HG03039 (cell line): ENCODE measurements around the gene ZNF622.
"Not testable (repeated sequence)": the region's sequence is repeated elsewhere in the genome, so short reads cannot be mapped to it uniquely, and the experiment has no call there.

Experiments used
- ATAC-seq: cut with Tn5 transposase; IDR thresholded peaks from one replicate; pipeline ENCODE4 v1.9.1; 2021; ENCODE audit warnings: mild to moderate bottlenecking, moderate library complexity; ENCODE audit not compliant: unreplicated experiment

Gene ZNF622

GRCh38 chr5:16480821-16481538 is 15.4 kb upstream of the ZNF622 start:
- ATAC-seq = no peak

GRCh38 chr5:16480144-16480543 is 14.5 kb upstream of the ZNF622 start:
- no peak for ATAC-seq

- no peak for ATAC-seq
Observed at GRCh38 chr5:16477541-16477940, 11.9 kb upstream of the ZNF622 start.

GRCh38 chr5:16476417-16476816 is 10.8 kb upstream of the ZNF622 start:
- ATAC-seq = not testable (repeated sequence)

- ATAC-seq = no peak
Observed at GRCh38 chr5:16471387-16471786, 5.8 kb upstream of the ZNF622 start.

- ATAC-seq = peak; percentile 83
Observed at GRCh38 chr5:16467363-16468219, 2.0 kb upstream of the ZNF622 start.

GRCh38 chr5:16464664-16465543 is 696 bp downstream of the ZNF622 start:
- ATAC-seq = no peak

GRCh38 chr5:16464231-16464630 is 1.4 kb downstream of the ZNF622 start:
- ATAC-seq = no peak

- no peak for ATAC-seq
Observed at GRCh38 chr5:16461782-16462181, 3.8 kb downstream of the ZNF622 start.

GRCh38 chr5:16461026-16461425 is 4.6 kb downstream of the ZNF622 start:
- ATAC-seq = no peak

GRCh38 chr5:16459451-16459850 is 6.1 kb downstream of the ZNF622 start:
- ATAC-seq = no peak

- ATAC-seq = no peak
Observed at GRCh38 chr5:16457853-16458252, 7.7 kb downstream of the ZNF622 start.

GRCh38 chr5:16457451-16457850 is 8.1 kb downstream of the ZNF622 start:
- ATAC-seq = no peak

GRCh38 chr5:16456103-16456832 is 9.3 kb downstream of the ZNF622 start:
- ATAC-seq = no peak

- ATAC-seq = no peak
Observed at GRCh38 chr5:16455668-16456067, 9.9 kb downstream of the ZNF622 start.

GRCh38 chr5:16454686-16455085 is 10.9 kb downstream of the ZNF622 start:
- no peak for ATAC-seq

- no peak for ATAC-seq
Observed at GRCh38 chr5:16453609-16454008, 12.0 kb downstream of the ZNF622 start.

GRCh38 chr5:16450163-16450562 is 15.4 kb downstream of the ZNF622 start:
- ATAC-seq = peak; percentile 60

GRCh38 chr5:16446993-16447392 is 18.6 kb downstream of the ZNF622 start:
- ATAC-seq = no peak

GRCh38 chr5:16437977-16438376 is 27.6 kb downstream of the ZNF622 start:
- no peak for ATAC-seq
